Measurements from ENCODE around the gene APOBR.
"Not testable (repeated sequence)": the region's sequence is repeated elsewhere in the genome, so short reads cannot be mapped to it uniquely, and the experiment has no call there.

The APOBR gene

GRCh38 chr16:28531777-28532744 is 37.6 kb downstream of the APOBR start:
- Mint-ChIP-seq H3K4me1 (peaks cover 36% of the 10 kb centered on the region), H3K36me3 (no peaks in the 10 kb centered on the region), H3K27me3 (no peaks in the 10 kb centered on the region), H3K4me3 (no peak overlapping the region), H3K9me3 (no peaks in the 10 kb centered on the region), H3K27ac (no peak overlapping the region)

- no peaks in the 10 kb centered on the region for H3K27me3 Mint-ChIP-seq
- H3K4me1 Mint-ChIP-seq, result peaks cover 47% of the 10 kb centered on the region
- no peaks in the 10 kb centered on the region for H3K9me3 Mint-ChIP-seq
- no peak overlapping the region for H3K4me3 Mint-ChIP-seq
- peak overlapping the region; percentile 79 for H3K27ac Mint-ChIP-seq
- no peaks in the 10 kb centered on the region for H3K36me3 Mint-ChIP-seq
These were observed 38.7 kb downstream of the APOBR start for GRCh38 chr16:28532940-28533647.

GRCh38 chr16:28534542-28535373 is 40.3 kb downstream of the APOBR start:
- Mint-ChIP-seq H3K4me3 (peak overlapping the region; percentile 45), H3K27me3 (no peaks in the 10 kb centered on the region), H3K4me1 (peaks cover 47% of the 10 kb centered on the region), H3K27ac (peak overlapping the region; percentile 81), H3K9me3 (no peaks in the 10 kb centered on the region), H3K36me3 (no peaks in the 10 kb centered on the region)

GRCh38 chr16:28537076-28537475 is 42.6 kb downstream of the APOBR start:
- H3K36me3 Mint-ChIP-seq, result no peaks in the 10 kb centered on the region
- peaks cover 43% of the 10 kb centered on the region for H3K4me1 Mint-ChIP-seq
- no peak overlapping the region for H3K27ac Mint-ChIP-seq
- H3K27me3 Mint-ChIP-seq, result no peaks in the 10 kb centered on the region
- no peaks in the 10 kb centered on the region for H3K9me3 Mint-ChIP-seq
- no peak overlapping the region for H3K4me3 Mint-ChIP-seq

GRCh38 chr16:28537964-28538732 is 43.7 kb downstream of the APOBR start:
- H3K9me3 Mint-ChIP-seq, result no peaks in the 10 kb centered on the region
- no peaks in the 10 kb centered on the region for H3K36me3 Mint-ChIP-seq
- no peaks in the 10 kb centered on the region for H3K27me3 Mint-ChIP-seq
- H3K4me1 Mint-ChIP-seq, result peaks cover 45% of the 10 kb centered on the region
- peak overlapping the region; percentile 70 for H3K27ac Mint-ChIP-seq
- H3K4me3 Mint-ChIP-seq, result no peak overlapping the region

GRCh38 chr16:28538733-28539596 is 44.5 kb downstream of the APOBR start, which contains the start of gene NUPR1:
Gene NUPR1, minus strand, starts transcription at chr16:28538974. Its CDS starts 67 bp downstream, at chr16:28538907.
- H3K9me3 Mint-ChIP-seq, result no peaks in the 10 kb centered on the region
- H3K4me3 Mint-ChIP-seq, result no peak within 1 kb of the TSS
- peaks cover 41% of the 10 kb centered on the region for H3K4me1 Mint-ChIP-seq
- H3K27ac Mint-ChIP-seq, result peak within 1 kb of the TSS; percentile 70
- H3K27me3 Mint-ChIP-seq, result no peaks in the 10 kb centered on the region
- no peaks in the 10 kb centered on the region for H3K36me3 Mint-ChIP-seq

- Mint-ChIP-seq H3K4me1 (peaks cover 27% of the 10 kb centered on the region), H3K9me3 (no peaks in the 10 kb centered on the region), H3K27ac (no peak overlapping the region)
These were observed 45.9 kb downstream of the APOBR start for GRCh38 chr16:28540346-28540745.

GRCh38 chr16:28542646-28543045 is 48.2 kb downstream of the APOBR start:
- Mint-ChIP-seq H3K27ac (no peak overlapping the region), H3K4me3 (no peak overlapping the region), H3K9me3 (no peaks in the 10 kb centered on the region), H3K27me3 (no peaks in the 10 kb centered on the region), H3K36me3 (no peaks in the 10 kb centered on the region), H3K4me1 (peaks cover 14% of the 10 kb centered on the region)

More at GRCh38 chr16:28540346-28540745, 45.9 kb downstream of the APOBR start:
- H3K27me3 Mint-ChIP-seq, result no peaks in the 10 kb centered on the region
- no peak overlapping the region for H3K4me3 Mint-ChIP-seq
- H3K36me3 Mint-ChIP-seq, result no peaks in the 10 kb centered on the region

GRCh38 chr16:28543072-28543471 is 48.6 kb downstream of the APOBR start:
- Mint-ChIP-seq H3K36me3 (no peaks in the 10 kb centered on the region), H3K27me3 (no peaks in the 10 kb centered on the region), H3K4me3 (no peak overlapping the region), H3K27ac (no peak overlapping the region), H3K9me3 (no peaks in the 10 kb centered on the region), H3K4me1 (peaks cover 9% of the 10 kb centered on the region)

GRCh38 chr16:28544998-28545397 is 50.6 kb downstream of the APOBR start:
- Mint-ChIP-seq H3K4me1 (peaks cover 14% of the 10 kb centered on the region), H3K9me3 (no peaks in the 10 kb centered on the region), H3K27ac (no peak overlapping the region), H3K4me3 (no peak overlapping the region), H3K36me3 (no peaks in the 10 kb centered on the region), H3K27me3 (no peaks in the 10 kb centered on the region)

GRCh38 chr16:28545964-28546363 is 51.5 kb downstream of the APOBR start:
- H3K36me3 Mint-ChIP-seq, H3K27me3 Mint-ChIP-seq, H3K27ac Mint-ChIP-seq, H3K4me3 Mint-ChIP-seq, H3K9me3 Mint-ChIP-seq: not testable (repeated sequence)
- peaks cover 14% of the 10 kb centered on the region for H3K4me1 Mint-ChIP-seq

GRCh38 chr16:28546626-28547025 is 52.2 kb downstream of the APOBR start:
- no peak overlapping the region for H3K27ac Mint-ChIP-seq
- H3K27me3 Mint-ChIP-seq, result no peaks in the 10 kb centered on the region
- H3K4me1 Mint-ChIP-seq, result peaks cover 14% of the 10 kb centered on the region
- H3K9me3 Mint-ChIP-seq, result no peaks in the 10 kb centered on the region
- H3K4me3 Mint-ChIP-seq, result no peak overlapping the region
- no peaks in the 10 kb centered on the region for H3K36me3 Mint-ChIP-seq

- Mint-ChIP-seq H3K27ac (no peak overlapping the region), H3K36me3 (no peaks in the 10 kb centered on the region), H3K27me3 (no peaks in the 10 kb centered on the region), H3K4me1 (peaks cover 5% of the 10 kb centered on the region), H3K9me3 (no peaks in the 10 kb centered on the region), H3K4me3 (no peak overlapping the region)
These were observed 53.9 kb downstream of the APOBR start for GRCh38 chr16:28548306-28548802.
